Hepatocyte (in vitro differentiated cells): ENCODE measurements around the gene CMSS1. TPM values are rescaled to one million over a fixed set of nuclear protein-coding genes. Genes with fewer than 3 reads are reported as not detected.

Source experiments
- DNase-seq: peaks from one replicate; pipeline ENCODE4 v3.0.0-alpha.2; 2016; ENCODE audit warnings: low spot score
- H2AFZ ChIP-seq: fragments of 200-600 bp; sonication (generic); 2 replicates; pipeline ENCODE4 v1.6.0; 2016; ENCODE audit warnings: antibody characterized with exemption, mild to moderate bottlenecking
- H3K27ac ChIP-seq: fragments of 200-600 bp; sonication (generic); 2 replicates; pipeline ENCODE4 v1.5.1; 2016; ENCODE audit warnings: mild to moderate bottlenecking
- H3K27me3 ChIP-seq: fragments of 200-600 bp; sonication (generic); 2 replicates; pipeline ENCODE4 v1.6.1; 2016
- H3K36me3 ChIP-seq: fragments of 200-600 bp; sonication (generic); replicated peaks from 2 replicates; pipeline ENCODE4 v1.5.1; 2016; ENCODE audit warnings: low read depth; ENCODE audit not compliant: insufficient read depth
- H3K4me1 ChIP-seq: fragments of 200-600 bp; sonication (generic); 2 replicates; pipeline ENCODE4 v1.5.1; 2016; ENCODE audit warnings: mild to moderate bottlenecking, moderate library complexity; ENCODE audit not compliant: insufficient read depth
- H3K4me2 ChIP-seq: fragments of 200-600 bp; sonication (generic); 2 replicates; pipeline ENCODE4 v1.6.0; 2016
- H3K4me3 ChIP-seq: fragments of 200-600 bp; sonication (generic); 2 replicates; pipeline ENCODE4 v1.5.1; 2016; ENCODE audit warnings: mild to moderate bottlenecking
- H3K79me2 ChIP-seq: fragments of 200-600 bp; sonication (generic); 2 replicates; pipeline ENCODE4 v1.6.0; 2017; ENCODE audit warnings: mild to moderate bottlenecking
- H3K9me2 ChIP-seq: fragments of 200-600 bp; sonication (generic); replicated peaks from 2 replicates; pipeline ENCODE4 v1.6.0; 2017; ENCODE audit warnings: mild to moderate bottlenecking; ENCODE audit not compliant: insufficient read depth
- H3K9me3 ChIP-seq: fragments of 200-600 bp; sonication (generic); 2 replicates; pipeline ENCODE4 v1.5.1; 2016; ENCODE audit warnings: low read depth, mild to moderate bottlenecking
- H4K20me1 ChIP-seq: fragments of 200-600 bp; sonication (generic); 2 replicates; pipeline ENCODE4 v1.6.0; 2016; ENCODE audit warnings: mild to moderate bottlenecking; ENCODE audit not compliant: insufficient read depth, poor library complexity, severe bottlenecking
- EZH2 ChIP-seq: fragments of 200-600 bp; sonication (generic); IDR thresholded peaks from 2 replicates; pipeline ENCODE4 v1.6.1; 2016; ENCODE audit warnings: antibody characterized with exemption, mild to moderate bottlenecking, borderline replicate concordance
- EZH2phosphoT487 ChIP-seq: fragments of 200-600 bp; sonication (generic); IDR thresholded peaks from one replicate; pipeline ENCODE4 v1.6.1; 2018; ENCODE audit warnings: antibody characterized with exemption, mild to moderate bottlenecking, low read depth, moderate library complexity; ENCODE audit not compliant: unreplicated experiment, severe bottlenecking
- WGBS: methylation state at CpG from one replicate; pipeline ENCODE4 v1.1.6; 2016; ENCODE audit warnings: low lambda C conversion rate; ENCODE audit errors: missing lambda C conversion rate; 5-methylcytosine and 5-hydroxymethylcytosine counted together
- polyA plus RNA-seq: library from polyadenylated mRNA; unstranded; fragments of >200 nt; fragmentation: Nextera tagmentation; extraction: Ambion mirVana; gene quantifications from 2 replicates; pipeline ENCODE4 v1.2.1, GENCODE V29; 2016
- total RNA-seq: library from RNA; depleted of rRNA; stranded (reverse); fragments of >200 nt; gene quantifications from 2 replicates; pipeline ENCODE4 v1.2.3, GENCODE V29; 2014
- TF ChIP-seq, protein P1 (sequence below): fragments of 200-600 bp; sonication (generic); IDR thresholded peaks from 2 replicates; pipeline ENCODE4 v1.5.1; 2016; ENCODE audit warnings: antibody characterized with exemption, mild to moderate bottlenecking; ENCODE audit not compliant: poor library complexity

Gene CMSS1
- total and polyA plus RNA-seq, 2 experiments from 2014 or later, result 11.8 to 17.0 TPM

DNA sequence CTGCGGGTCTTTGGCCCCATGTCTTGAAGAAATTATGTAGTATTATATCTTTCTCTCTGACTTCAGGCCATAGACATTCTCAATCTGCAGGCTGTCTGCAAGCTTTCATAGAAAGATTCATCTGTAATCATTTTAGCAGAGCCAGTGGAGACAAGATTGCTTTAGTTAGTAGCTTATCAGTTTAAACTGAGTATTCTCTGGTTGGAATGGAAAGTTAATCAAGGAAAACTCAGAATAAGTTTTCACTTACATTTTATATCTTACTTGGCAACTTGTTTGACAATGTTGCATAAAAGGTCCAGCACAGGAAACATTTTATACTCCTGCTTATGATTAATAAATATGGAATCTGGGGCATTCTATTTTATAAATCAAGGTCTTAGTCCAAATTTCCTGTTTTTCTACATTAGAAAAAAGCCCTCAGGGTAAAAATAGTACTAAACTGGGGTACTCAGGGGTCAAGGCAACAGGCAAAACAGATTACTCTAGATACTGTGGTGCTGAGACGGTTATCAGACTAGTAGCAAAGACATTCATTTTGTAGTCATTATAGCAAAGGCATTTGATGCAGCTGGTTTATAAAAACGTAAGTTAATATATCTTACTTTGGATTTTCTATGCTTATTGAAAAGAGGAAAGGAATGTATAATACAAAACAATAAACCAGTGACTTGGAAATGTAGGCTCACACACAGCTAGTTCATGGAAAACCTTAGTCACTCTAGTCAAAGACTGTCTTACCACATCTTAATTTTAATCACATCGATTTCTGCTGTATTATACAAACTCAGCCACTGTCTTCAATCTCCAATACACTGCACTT lies 341.9 kb downstream of the CMSS1 start:
- H3K9me2 ChIP-seq, result no peaks in the 10 kb centered on the region
- no peaks in the 10 kb centered on the region for H4K20me1 ChIP-seq
- H2AFZ ChIP-seq, result no peak overlapping the region
- H3K4me2 ChIP-seq, result peak overlapping the region; percentile 1
- H3K36me3 ChIP-seq, result no peaks in the 10 kb centered on the region
- TF ChIP-seq EZH2phosphoT487, result no peak
- TF ChIP-seq EZH2, result no peak
- TF ChIP-seq, protein P1, sequence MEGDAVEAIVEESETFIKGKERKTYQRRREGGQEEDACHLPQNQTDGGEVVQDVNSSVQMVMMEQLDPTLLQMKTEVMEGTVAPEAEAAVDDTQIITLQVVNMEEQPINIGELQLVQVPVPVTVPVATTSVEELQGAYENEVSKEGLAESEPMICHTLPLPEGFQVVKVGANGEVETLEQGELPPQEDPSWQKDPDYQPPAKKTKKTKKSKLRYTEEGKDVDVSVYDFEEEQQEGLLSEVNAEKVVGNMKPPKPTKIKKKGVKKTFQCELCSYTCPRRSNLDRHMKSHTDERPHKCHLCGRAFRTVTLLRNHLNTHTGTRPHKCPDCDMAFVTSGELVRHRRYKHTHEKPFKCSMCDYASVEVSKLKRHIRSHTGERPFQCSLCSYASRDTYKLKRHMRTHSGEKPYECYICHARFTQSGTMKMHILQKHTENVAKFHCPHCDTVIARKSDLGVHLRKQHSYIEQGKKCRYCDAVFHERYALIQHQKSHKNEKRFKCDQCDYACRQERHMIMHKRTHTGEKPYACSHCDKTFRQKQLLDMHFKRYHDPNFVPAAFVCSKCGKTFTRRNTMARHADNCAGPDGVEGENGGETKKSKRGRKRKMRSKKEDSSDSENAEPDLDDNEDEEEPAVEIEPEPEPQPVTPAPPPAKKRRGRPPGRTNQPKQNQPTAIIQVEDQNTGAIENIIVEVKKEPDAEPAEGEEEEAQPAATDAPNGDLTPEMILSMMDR, result no peak
- no peak overlapping the region for H3K4me3 ChIP-seq
- no peak for DNase-seq
- H3K27ac ChIP-seq, result peak overlapping the region; percentile 37
- peaks cover 29% of the 10 kb centered on the region for H3K4me1 ChIP-seq
- peaks cover 6% of the 10 kb centered on the region for H3K9me3 ChIP-seq
- H3K27me3 ChIP-seq, result no peaks in the 10 kb centered on the region
- WGBS, result 75% methylated on average over 4 of the region's 4 CpGs
- H3K79me2 ChIP-seq, result no peaks in the 10 kb centered on the region

DNA sequence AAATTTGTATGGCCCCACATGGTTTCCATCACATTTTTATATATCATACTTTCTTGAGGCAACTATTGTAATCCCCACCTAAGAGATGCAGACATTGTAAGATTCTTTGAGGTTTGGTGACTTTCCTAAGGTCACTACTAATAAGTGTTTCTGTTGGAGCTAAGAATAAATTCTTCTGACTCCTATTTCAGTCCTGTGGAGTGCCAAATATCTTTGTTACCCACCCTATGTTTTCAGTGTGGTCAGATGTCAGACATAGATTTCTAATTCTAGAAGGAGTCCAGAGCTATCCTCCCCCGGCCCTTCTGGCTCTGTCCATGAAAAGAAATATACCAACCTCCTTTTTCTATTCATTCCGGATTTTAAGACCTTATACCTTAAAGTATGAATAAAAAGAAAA lies 342.9 kb downstream of the CMSS1 start:
- Histone ChIP-seq H3K27ac (peak overlapping the region; percentile 37), H3K4me2 (no peak overlapping the region), H3K4me3 (no peak overlapping the region), H3K9me3 (peaks cover 4% of the 10 kb centered on the region), H3K36me3 (no peaks in the 10 kb centered on the region), H3K27me3 (no peaks in the 10 kb centered on the region), H3K9me2 (no peaks in the 10 kb centered on the region), H3K4me1 (peaks cover 29% of the 10 kb centered on the region), H2AFZ (no peak overlapping the region), H3K79me2 (no peaks in the 10 kb centered on the region), H4K20me1 (no peaks in the 10 kb centered on the region)
- WGBS, result 100% methylated on average over 2 of the region's 2 CpGs
- DNase-seq, result no peak
- TF ChIP-seq, protein P1, result no peak
- TF ChIP-seq EZH2 (no peak), EZH2phosphoT487 (no peak)

DNA sequence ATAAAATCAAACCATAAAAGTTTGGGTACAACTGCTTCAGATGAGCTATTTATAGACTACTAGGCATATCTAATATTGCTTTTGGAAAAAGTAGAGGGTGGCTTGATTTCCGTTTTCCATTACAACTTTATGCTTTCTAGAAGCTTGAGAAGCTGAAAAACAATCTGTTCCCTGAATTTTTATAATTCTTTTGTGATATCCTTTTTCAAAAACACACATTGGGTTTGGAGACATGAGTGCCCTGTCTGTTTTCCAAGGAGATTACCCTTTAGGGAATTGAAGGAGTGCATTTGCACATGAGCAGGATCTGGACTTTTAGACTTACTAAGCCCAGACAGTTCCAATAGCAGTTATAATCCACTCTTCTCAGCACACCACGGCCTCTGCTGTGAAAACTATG lies 346.1 kb downstream of the CMSS1 start:
- Histone ChIP-seq H3K9me3 (no peaks in the 10 kb centered on the region), H3K79me2 (no peaks in the 10 kb centered on the region), H3K4me2 (no peak overlapping the region), H3K27me3 (no peaks in the 10 kb centered on the region), H3K4me3 (no peak overlapping the region), H3K9me2 (no peaks in the 10 kb centered on the region), H3K36me3 (no peaks in the 10 kb centered on the region), H2AFZ (peak overlapping the region; percentile 31), H3K27ac (peak overlapping the region; percentile 72), H3K4me1 (peaks cover 30% of the 10 kb centered on the region), H4K20me1 (no peaks in the 10 kb centered on the region)
- TF ChIP-seq, protein P1, result no peak
- TF ChIP-seq EZH2phosphoT487 (no peak), EZH2 (no peak)
- 63% methylated on average over 2 of the region's 2 CpGs for WGBS
- DNase-seq, result no peak
